A549 (cell line): Measurements from ENCODE around the gene EIF4G3.
"Not testable (repeated sequence)": the region's sequence is repeated elsewhere in the genome, so short reads cannot be mapped to it uniquely, and the experiment has no call there.

Experiments
- CBX2 ChIP-seq: fragments of 200-600 bp; sonication (generic); IDR thresholded peaks from 2 replicates; pipeline ENCODE4 v1.6.1; 2016; ENCODE audit warnings: low read depth, mild to moderate bottlenecking, borderline replicate concordance
- CTCF ChIP-seq: fragments of >200 bp; sonication (Bioruptor Twin); formaldehyde crosslinking; IDR thresholded peaks from 3 replicates; pipeline ENCODE4 v1.5.1; 2016
- MAX ChIP-seq: IDR thresholded peaks from 2 replicates; pipeline ENCODE4 v1.6.1; 2012

GRCh38 chr1:20851791-20852190 lies 324.9 kb downstream of the EIF4G3 start:
- TF ChIP-seq CTCF, CBX2, MAX: not testable (repeated sequence)
